ENCODE measurements around the gene RAD51C. TPM values are rescaled to one million over a fixed set of nuclear protein-coding genes. Genes with fewer than 3 reads are reported as not detected.

Gene RAD51C
- total RNA-seq, 2 experiments from 2014 or later = 51.0 to 118 TPM

GRCh38 chr17:58694302-58694701 is 1.9 kb downstream of the RAD51C start:
- Histone ChIP-seq H3K79me2 (ENCODE audit: insufficient read depth, low read depth, low read length) (peaks cover 37% of the 10 kb centered on the region), H3K4me2 (ENCODE audit: low read length) (peak overlapping the region; percentile 89), H3K36me3 (ENCODE audit: insufficient read depth, low read length) (peaks cover 41% of the 10 kb centered on the region), H3K27ac (ENCODE audit: low read depth, low read length, poor library complexity, severe bottlenecking) (no peak overlapping the region), H4K20me1 (ENCODE audit: insufficient read depth, low read length) (peaks cover 6% of the 10 kb centered on the region; the same call in 1 of the 2 replicates), H3K9me2 (ENCODE audit: insufficient read depth, low read length) (no peaks in the 10 kb centered on the region), H3K4me3 (ENCODE audit: low read depth, low read length, poor library complexity, severe bottlenecking) (peak overlapping the region; percentile 84), H3K4me1 (ENCODE audit: insufficient read depth, low read length, poor library complexity, severe bottlenecking) (peaks cover 23% of the 10 kb centered on the region), H2AFZ (ENCODE audit: low read length) (no peak overlapping the region), H3K9me3 (ENCODE audit: low read length) (no peaks in the 10 kb centered on the region)
- POLR2A ChIA-PET = interaction anchor here (0.7 to 2.0 kb wide), 2 partner anchors 30 to 128 kb away, joined by 4 to 5 read pairs; no protein-coding TSS in a partner anchor
- BruUV-seq (replicated peaks) = no TSS peak
- intact Hi-C loops (cut with micrococcal nuclease; ENCODE audit: unreplicated experiment) = loop anchor here (10.0 kb wide), 1 partner anchor 180 kb away; the partner anchor contains the start of gene MTMR4
- no peak for DNase-seq (ENCODE audit: low spot score)
- CTCF ChIA-PET (ENCODE audit: unreplicated experiment) = no interaction called here
- TF ChIP-seq EZH2phosphoT487 (IDR thresholded peaks at IDR 0.05; ENCODE audit: borderline replicate concordance, low read depth, low read length) (no peak), CTCF (conservative IDR thresholded peaks at IDR 0.05; ENCODE audit: low read length) (no peak)

GRCh38 chr17:58694826-58695225 is 2.4 kb downstream of the RAD51C start:
- Histone ChIP-seq H3K79me2 (ENCODE audit: insufficient read depth, low read depth, low read length) (peaks cover 37% of the 10 kb centered on the region), H3K27ac (ENCODE audit: low read depth, low read length, poor library complexity, severe bottlenecking) (no peak overlapping the region), H4K20me1 (ENCODE audit: insufficient read depth, low read length) (peaks cover 6% of the 10 kb centered on the region; the same call in 1 of the 2 replicates), H2AFZ (ENCODE audit: low read length) (no peak overlapping the region), H3K4me1 (ENCODE audit: insufficient read depth, low read length, poor library complexity, severe bottlenecking) (peaks cover 23% of the 10 kb centered on the region), H3K4me3 (ENCODE audit: low read depth, low read length, poor library complexity, severe bottlenecking) (peak overlapping the region; percentile 84), H3K9me3 (ENCODE audit: low read length) (no peaks in the 10 kb centered on the region), H3K4me2 (ENCODE audit: low read length) (peak overlapping the region; percentile 89), H3K36me3 (ENCODE audit: insufficient read depth, low read length) (peaks cover 47% of the 10 kb centered on the region), H3K9me2 (ENCODE audit: insufficient read depth, low read length) (no peaks in the 10 kb centered on the region)
- ChIA-PET POLR2A (interaction anchor here (0.7 to 2.0 kb wide), 2 partner anchors 29 to 129 kb away, joined by 4 to 5 read pairs; no protein-coding TSS in a partner anchor), CTCF (ENCODE audit: unreplicated experiment) (no interaction called here)
- no peak for DNase-seq (ENCODE audit: low spot score)
- no peak for TF ChIP-seq CTCF (conservative IDR thresholded peaks at IDR 0.05; ENCODE audit: low read length)
- no peak for TF ChIP-seq EZH2phosphoT487 (IDR thresholded peaks at IDR 0.05; ENCODE audit: borderline replicate concordance, low read depth, low read length)
- intact Hi-C loops (cut with micrococcal nuclease; ENCODE audit: unreplicated experiment) = loop anchor here (10.0 kb wide), 1 partner anchor 180 kb away; the partner anchor contains the start of gene MTMR4
- no TSS peak for BruUV-seq (replicated peaks)

- intact Hi-C loops (cut with micrococcal nuclease; ENCODE audit: unreplicated experiment) = loop anchor here (10.0 kb wide), 1 partner anchor 185 kb away; the partner anchor contains the start of gene MTMR4
- BruUV-seq (replicated peaks) = no TSS peak
- TF ChIP-seq EZH2phosphoT487 (IDR thresholded peaks at IDR 0.05; ENCODE audit: borderline replicate concordance, low read depth, low read length) (no peak), CTCF (conservative IDR thresholded peaks at IDR 0.05; ENCODE audit: low read length) (no peak)
These were observed 7.4 kb downstream of the RAD51C start for GRCh38 chr17:58699771-58700170.

More at GRCh38 chr17:58699771-58700170, 7.4 kb downstream of the RAD51C start:
- no peak for DNase-seq (ENCODE audit: low spot score)
- no peak overlapping the region for H2AFZ ChIP-seq (ENCODE audit: low read length)
- H3K36me3 ChIP-seq (ENCODE audit: insufficient read depth, low read length) = peaks cover 83% of the 10 kb centered on the region
- no peak overlapping the region for H3K4me2 ChIP-seq (ENCODE audit: low read length)
- POLR2A ChIA-PET = interaction anchor here (0.5 to 1.3 kb wide), 4 partner anchors 14 to 68 kb away, joined by 3 to 4 read pairs (median 3); no protein-coding TSS in a partner anchor
- H3K9me2 ChIP-seq (ENCODE audit: insufficient read depth, low read length) = no peaks in the 10 kb centered on the region
- CTCF ChIA-PET (ENCODE audit: unreplicated experiment) = no interaction called here
- H3K4me1 ChIP-seq (ENCODE audit: insufficient read depth, low read length, poor library complexity, severe bottlenecking) = peaks cover 4% of the 10 kb centered on the region
- H3K27ac ChIP-seq (ENCODE audit: low read depth, low read length, poor library complexity, severe bottlenecking) = no peak overlapping the region
- peaks cover 15% of the 10 kb centered on the region for H3K79me2 ChIP-seq (ENCODE audit: insufficient read depth, low read depth, low read length)
- no peak overlapping the region for H3K4me3 ChIP-seq (ENCODE audit: low read depth, low read length, poor library complexity, severe bottlenecking)
- no peaks in the 10 kb centered on the region for H4K20me1 ChIP-seq (ENCODE audit: insufficient read depth, low read length)
- H3K9me3 ChIP-seq (ENCODE audit: low read length) = no peaks in the 10 kb centered on the region

Measured in OCI-LY7 (cell line).